ENCODE results near the gene EYS.

The EYS gene

GRCh38 chr6:65707126-65707826 is at the start of gene EYS:
TSS of gene EYS (minus strand) at chr6:65707226. CDS start at chr6:65495410, 211,816 bp downstream.
- no peak for DNase-seq (ENCODE audit: low read depth)
- no peak for TF ChIP-seq CTCF (IDR thresholded peaks at IDR 0.05; ENCODE audit: insufficient read depth, low read depth, low read length, missing control alignments)
- no peak within 1 kb of the TSS for H3K4me3 ChIP-seq (ENCODE audit: low read depth, low read length)

- no peak for DNase-seq (ENCODE audit: low read depth)
- H3K4me3 ChIP-seq (ENCODE audit: low read depth, low read length): no peak overlapping the region
- TF ChIP-seq CTCF (IDR thresholded peaks at IDR 0.05; ENCODE audit: insufficient read depth, low read depth, low read length, missing control alignments): no peak
Measured at GRCh38 chr6:65746302-65746701, 39.3 kb upstream of the EYS start.

- TF ChIP-seq CTCF (IDR thresholded peaks at IDR 0.05; ENCODE audit: insufficient read depth, low read depth, low read length, missing control alignments): no peak
- no peak for DNase-seq (ENCODE audit: low read depth)
Measured at GRCh38 chr6:65745614-65746013, 38.6 kb upstream of the EYS start.

GRCh38 chr6:65728879-65729479 is 22.0 kb upstream of the EYS start:
- DNase-seq (ENCODE audit: low read depth): no peak
- no peak overlapping the region for H3K4me3 ChIP-seq (ENCODE audit: low read depth, low read length)
- TF ChIP-seq CTCF (IDR thresholded peaks at IDR 0.05; ENCODE audit: insufficient read depth, low read depth, low read length, missing control alignments): no peak

More at GRCh38 chr6:65745614-65746013, 38.6 kb upstream of the EYS start:
- H3K4me3 ChIP-seq (ENCODE audit: low read depth, low read length): no peak overlapping the region

GRCh38 chr6:65719101-65719500 is 12.1 kb upstream of the EYS start:
- H3K4me3 ChIP-seq (ENCODE audit: low read depth, low read length): no peak overlapping the region
- no peak for DNase-seq (ENCODE audit: low read depth)
- no peak for TF ChIP-seq CTCF (IDR thresholded peaks at IDR 0.05; ENCODE audit: insufficient read depth, low read depth, low read length, missing control alignments)

GRCh38 chr6:65711531-65711930 is 4.5 kb upstream of the EYS start:
- no peak for DNase-seq (ENCODE audit: low read depth)
- no peak overlapping the region for H3K4me3 ChIP-seq (ENCODE audit: low read depth, low read length)
- TF ChIP-seq CTCF (IDR thresholded peaks at IDR 0.05; ENCODE audit: insufficient read depth, low read depth, low read length, missing control alignments): no peak
